ENCODE results near the gene FAM9C.

FAM9C gene

DNA sequence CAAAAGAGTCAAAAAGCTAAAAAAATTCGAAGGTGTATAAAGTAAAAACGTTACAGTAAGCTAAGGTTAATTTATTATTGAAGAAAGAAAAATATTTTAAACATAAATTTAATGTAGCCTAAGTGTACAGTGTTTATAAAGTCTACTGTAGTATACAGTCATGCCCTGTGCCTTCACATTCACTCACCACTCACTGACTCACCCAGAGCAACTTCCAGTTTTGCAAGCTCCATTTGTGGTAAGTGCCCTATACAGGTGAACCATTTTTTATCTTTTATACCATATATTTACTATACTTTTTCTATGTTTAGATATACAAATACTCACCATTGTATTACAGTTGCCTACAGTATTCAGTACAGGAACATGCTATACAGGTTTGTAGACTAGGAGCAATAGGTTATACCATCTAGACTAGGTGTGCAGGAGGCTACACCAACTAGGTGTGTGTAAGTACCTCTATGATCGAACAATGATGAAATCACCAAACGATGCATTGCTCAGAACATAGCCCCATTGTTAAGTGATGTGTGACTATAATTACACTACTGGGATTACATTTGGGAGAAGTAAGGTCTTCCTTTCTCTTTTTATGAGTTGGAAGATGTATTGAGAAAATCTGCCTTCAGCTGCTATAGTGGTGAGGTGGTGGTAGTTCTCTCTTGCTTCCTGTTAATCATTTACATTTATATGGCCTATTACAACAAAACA is 42.3 kb downstream of the FAM9C start:
- no peak overlapping the region for H3K4me3 ChIP-seq (ENCODE audit: low read length)
- no peak for DNase-seq (ENCODE audit: low read depth)
- TF ChIP-seq, protein P1, sequence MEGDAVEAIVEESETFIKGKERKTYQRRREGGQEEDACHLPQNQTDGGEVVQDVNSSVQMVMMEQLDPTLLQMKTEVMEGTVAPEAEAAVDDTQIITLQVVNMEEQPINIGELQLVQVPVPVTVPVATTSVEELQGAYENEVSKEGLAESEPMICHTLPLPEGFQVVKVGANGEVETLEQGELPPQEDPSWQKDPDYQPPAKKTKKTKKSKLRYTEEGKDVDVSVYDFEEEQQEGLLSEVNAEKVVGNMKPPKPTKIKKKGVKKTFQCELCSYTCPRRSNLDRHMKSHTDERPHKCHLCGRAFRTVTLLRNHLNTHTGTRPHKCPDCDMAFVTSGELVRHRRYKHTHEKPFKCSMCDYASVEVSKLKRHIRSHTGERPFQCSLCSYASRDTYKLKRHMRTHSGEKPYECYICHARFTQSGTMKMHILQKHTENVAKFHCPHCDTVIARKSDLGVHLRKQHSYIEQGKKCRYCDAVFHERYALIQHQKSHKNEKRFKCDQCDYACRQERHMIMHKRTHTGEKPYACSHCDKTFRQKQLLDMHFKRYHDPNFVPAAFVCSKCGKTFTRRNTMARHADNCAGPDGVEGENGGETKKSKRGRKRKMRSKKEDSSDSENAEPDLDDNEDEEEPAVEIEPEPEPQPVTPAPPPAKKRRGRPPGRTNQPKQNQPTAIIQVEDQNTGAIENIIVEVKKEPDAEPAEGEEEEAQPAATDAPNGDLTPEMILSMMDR (conservative IDR thresholded peaks at IDR 0.05; ENCODE audit: low read length) = no peak

DNA sequence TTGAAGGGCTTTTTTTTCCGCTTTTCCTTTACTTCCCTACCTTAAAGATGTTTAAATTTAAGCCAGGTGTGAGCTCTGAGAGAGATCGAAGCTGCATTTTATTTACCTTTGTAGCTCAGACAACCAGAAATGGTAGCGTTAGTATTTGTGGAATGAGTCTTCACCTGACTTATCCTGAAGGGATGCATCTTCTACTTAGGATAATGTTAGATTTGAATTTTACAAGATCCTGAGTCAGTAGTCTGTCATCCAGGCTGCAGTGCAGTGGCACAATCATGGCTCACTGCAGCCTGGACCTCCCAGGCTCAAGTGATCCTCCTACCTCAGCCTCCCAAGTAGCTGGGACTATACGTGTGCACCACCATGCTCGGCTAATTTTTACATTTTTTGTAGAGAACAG is 43.3 kb downstream of the FAM9C start:
- H3K4me3 ChIP-seq (ENCODE audit: low read length) = no peak overlapping the region
- no peak for DNase-seq (ENCODE audit: low read depth)
- TF ChIP-seq, protein P1 (conservative IDR thresholded peaks at IDR 0.05; ENCODE audit: low read length) = no peak

DNA sequence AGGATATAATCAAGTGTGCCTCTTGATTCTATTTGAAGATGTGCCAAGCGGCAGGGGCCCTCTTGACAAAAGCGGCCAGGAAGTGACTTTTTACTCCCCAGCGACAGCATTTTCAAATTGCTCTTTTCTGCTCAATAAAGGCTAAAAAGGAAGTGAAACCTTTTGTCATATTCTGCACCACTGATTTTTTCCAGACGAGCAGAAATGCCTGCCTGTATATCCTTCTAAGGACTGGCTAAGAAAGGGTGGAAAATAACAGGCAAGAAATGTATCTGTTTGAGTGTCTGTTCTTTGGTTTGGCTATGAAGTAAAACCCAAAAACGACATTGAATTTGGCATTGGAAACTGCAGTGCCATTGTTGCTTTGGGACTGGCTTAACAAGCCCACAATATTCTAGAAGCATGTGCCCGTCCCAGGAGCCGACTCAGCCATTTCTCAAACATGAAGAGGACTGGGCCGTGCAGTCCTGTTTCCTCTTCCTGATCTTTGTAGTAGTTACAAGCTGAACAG is 44.1 kb downstream of the FAM9C start:
- TF ChIP-seq, protein P1 (conservative IDR thresholded peaks at IDR 0.05; ENCODE audit: low read length) = no peak
- H3K4me3 ChIP-seq (ENCODE audit: low read length) = no peak overlapping the region
- DNase-seq (ENCODE audit: low read depth) = no peak

DNA sequence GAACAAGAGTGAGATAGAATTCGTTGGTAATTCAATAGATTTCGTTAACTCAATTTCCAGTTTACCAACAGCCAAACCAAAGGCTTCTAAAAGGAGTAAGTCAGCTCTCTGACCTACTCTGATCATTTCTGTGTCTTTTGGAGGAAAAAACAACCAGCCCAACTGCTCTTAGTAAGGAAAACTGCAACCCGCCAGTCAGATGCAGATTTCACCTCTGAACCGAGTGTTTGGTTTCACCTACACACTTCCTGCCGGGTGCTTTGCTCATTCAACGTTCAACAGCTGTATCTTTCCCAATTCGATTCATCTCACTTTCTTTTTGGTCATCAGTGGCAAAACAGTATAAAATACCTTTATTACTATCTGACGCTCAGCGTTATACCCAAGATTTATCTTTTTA is 45.0 kb downstream of the FAM9C start:
- DNase-seq (ENCODE audit: low read depth) = no peak
- H3K4me3 ChIP-seq (ENCODE audit: low read length) = no peak overlapping the region
- TF ChIP-seq, protein P1 (conservative IDR thresholded peaks at IDR 0.05; ENCODE audit: low read length) = no peak

DNA sequence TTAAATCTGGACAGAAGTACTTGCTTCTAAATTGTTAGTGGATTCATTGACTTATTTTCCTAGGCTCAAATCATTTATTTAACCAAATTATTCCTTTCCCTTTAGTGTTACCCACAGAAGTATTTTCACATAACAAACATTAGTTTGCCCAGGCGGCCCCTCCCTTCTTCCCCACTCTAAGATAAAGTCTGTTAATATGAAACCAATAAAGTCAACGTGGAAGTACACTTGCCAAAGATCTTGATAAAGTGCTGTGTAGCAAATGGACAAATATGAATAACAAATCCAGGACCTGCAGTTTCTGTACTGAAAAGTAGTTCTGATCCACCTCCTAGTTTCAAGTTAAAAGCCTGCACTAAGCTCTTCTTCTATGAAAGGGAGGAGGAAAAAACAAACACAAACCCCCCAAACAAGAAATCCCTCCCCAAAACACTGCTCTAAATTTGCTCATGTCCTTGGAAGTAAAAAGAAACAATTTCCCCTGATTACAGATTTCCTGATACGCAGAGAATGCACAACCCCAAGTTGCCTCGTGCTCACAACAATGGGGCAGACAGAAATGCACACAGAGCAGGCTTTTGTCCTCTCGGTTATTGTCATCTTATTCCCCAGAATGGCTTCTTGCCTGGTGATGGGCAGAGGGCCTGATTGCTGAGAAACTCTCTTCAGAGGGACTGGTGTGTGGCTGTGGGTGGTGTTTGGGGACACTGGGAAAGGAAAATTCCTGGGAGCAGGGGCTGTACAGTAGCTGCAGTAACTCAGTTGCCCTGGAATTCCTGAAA is 46.3 kb downstream of the FAM9C start:
- TF ChIP-seq, protein P1 (conservative IDR thresholded peaks at IDR 0.05; ENCODE audit: low read length) = no peak
- H3K4me3 ChIP-seq (ENCODE audit: low read length) = no peak overlapping the region

DNA sequence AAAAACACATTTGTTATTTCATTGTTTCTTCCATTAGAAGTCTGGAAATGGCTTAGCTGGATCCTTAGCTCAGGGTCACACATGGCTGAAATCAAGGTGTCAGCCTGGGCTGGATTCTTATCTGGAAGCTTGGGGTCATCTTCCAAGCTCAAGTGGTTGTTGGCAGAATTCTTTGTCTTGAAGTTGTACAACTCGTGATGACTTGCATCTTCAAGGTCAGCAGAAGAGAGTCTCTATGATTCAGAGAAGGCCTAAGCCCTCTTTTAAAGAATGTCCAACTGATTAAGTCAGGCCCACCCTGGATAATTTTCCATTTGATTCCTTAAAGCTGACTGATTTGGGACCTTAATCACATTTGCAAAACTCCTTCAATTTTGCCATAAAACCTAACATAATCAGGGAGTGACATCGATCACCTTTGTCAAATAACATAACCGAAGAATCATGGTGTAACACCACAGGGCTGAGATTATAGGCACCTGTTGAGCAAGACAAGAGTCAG is 47.4 kb downstream of the FAM9C start:
- H3K4me3 ChIP-seq (ENCODE audit: low read length) = no peak overlapping the region
- TF ChIP-seq, protein P1 (conservative IDR thresholded peaks at IDR 0.05; ENCODE audit: low read length) = no peak
- no peak for DNase-seq (ENCODE audit: low read depth)

More for the DNA sequence above, 46.3 kb downstream of the FAM9C start:
- no peak for DNase-seq (ENCODE audit: low read depth)

Measured in AG10803 (cell line).